H1 (cell line): ENCODE results near the gene HBQ1. TPM values are rescaled to one million over a fixed set of nuclear protein-coding genes. Genes with fewer than 3 reads are reported as not detected.

Source experiments
- CTCF ChIA-PET: fragments of 300-600 bp; sonication (Branson Sonifier 250); formaldehyde crosslinking; loops from one replicate; lab custom pipeline; 2021; ENCODE audit not compliant: partially characterized antibody; lab: Charles Lee
- POLR2A ChIA-PET: fragments of 300-600 bp; sonication (Branson Sonifier 250); formaldehyde crosslinking; loops from one replicate; lab custom pipeline; 2021; ENCODE audit warnings: inconsistent platforms; ENCODE audit not compliant: partially characterized antibody; lab: Charles Lee
- DNase-seq, 2 experiments: peaks; one replicate each; pipeline versions ENCODE4 v3.0.0 to v3.0.0-alpha.2; 2010 to 2022; ENCODE audit warnings: low spot score in 2 of 2, low read depth in 1 of 2, mixed read lengths in 1 of 2
- FAIRE-seq: peaks from 2 replicates; lab custom pipeline; 2011; peaks lifted over from hg19 to GRCh38; lab: Jason Lieb, UNC
- H2AFZ ChIP-seq: 2 replicates; pipeline ENCODE4 v1.8.1; 2012; ENCODE audit warnings: low read length, inconsistent platforms
- H2AK5ac ChIP-seq: 2 replicates; pipeline ENCODE4 v1.6.1; 2013; ENCODE audit warnings: low read depth, low read length
- H2BK120ac ChIP-seq: replicated peaks from 2 replicates; pipeline ENCODE3; 2013; ENCODE audit warnings: low read depth, low read length, inconsistent platforms
- H2BK12ac ChIP-seq: 2 replicates; pipeline ENCODE4 v1.6.1; 2013; ENCODE audit warnings: low read depth, low read length
- H2BK15ac ChIP-seq: 2 replicates; pipeline ENCODE4 v1.6.1; 2013; ENCODE audit warnings: low read length
- H2BK20ac ChIP-seq: 2 replicates; pipeline ENCODE4 v1.6.1; 2013; ENCODE audit warnings: low read length
- H2BK5ac ChIP-seq: 2 replicates; pipeline ENCODE4 v1.6.1; 2013; ENCODE audit warnings: low read depth, low read length
- H3K14ac ChIP-seq: 2 replicates; pipeline ENCODE4 v1.6.1; 2013; ENCODE audit warnings: inconsistent platforms; ENCODE audit not compliant: insufficient read length
- H3K18ac ChIP-seq: 2 replicates; pipeline ENCODE4 v1.6.1; 2013; ENCODE audit warnings: low read length; ENCODE audit errors: extremely low read depth
- H3K23ac ChIP-seq: 2 replicates; pipeline ENCODE4 v1.6.1; 2013; ENCODE audit warnings: inconsistent platforms; ENCODE audit not compliant: insufficient read length
- H3K23me2 ChIP-seq: 2 replicates; pipeline ENCODE4 v1.6.1; 2013; ENCODE audit warnings: low read depth, low read length
- H3K27ac ChIP-seq: 2 replicates; pipeline ENCODE4 v1.6.1; 2011; ENCODE audit warnings: low read depth, low read length, inconsistent platforms
- H3K27me3 ChIP-seq, 4 experiments: replicated peaks in 1 of 4; 1 replicate in 1 of 4; 2 replicates in 3 of 4; pipeline versions ENCODE4 v1.6.1 to v1.8.1; 2011 to 2013; ENCODE audit warnings: low read length in 3 of 4, mild to moderate bottlenecking in 3 of 4, inconsistent platforms in 2 of 4, mixed read lengths in 2 of 4, moderate library complexity in 1 of 4; ENCODE audit not compliant: control insufficient read depth in 3 of 4, insufficient read depth in 3 of 4; ENCODE audit errors: extremely low read depth in 1 of 4
- H3K36me3 ChIP-seq, 4 experiments: 2 replicates each; pipeline versions ENCODE4 v1.6.1 to v1.8.1; 2011 to 2013; ENCODE audit warnings: mild to moderate bottlenecking in 4 of 4, low read length in 3 of 4, moderate library complexity in 2 of 4, control low read depth in 1 of 4, inconsistent platforms in 1 of 4; ENCODE audit not compliant: insufficient read depth in 4 of 4, control insufficient read depth in 2 of 4
- H3K4ac ChIP-seq: replicated peaks from 2 replicates; pipeline ENCODE3; 2013; ENCODE audit warnings: low read length, low read depth, mixed read lengths, inconsistent platforms; ENCODE audit not compliant: insufficient read length
- H3K4me1 ChIP-seq, 4 experiments: replicated peaks in 1 of 4; 1 replicate in 1 of 4; 2 replicates in 3 of 4; pipeline versions ENCODE4 v1.6.1 to v1.8.1; 2011 to 2013; ENCODE audit warnings: low read length in 3 of 4, inconsistent platforms in 2 of 4, mixed read lengths in 1 of 4; ENCODE audit not compliant: insufficient read depth in 4 of 4, control insufficient read depth in 3 of 4
- H3K4me2 ChIP-seq, 2 experiments: 2 replicates each; pipeline versions ENCODE4 v1.6.1 to v1.8.1; 2011 to 2013; ENCODE audit warnings: low read depth in 2 of 2, low read length in 2 of 2, control low read depth in 1 of 2, inconsistent platforms in 1 of 2, mild to moderate bottlenecking in 1 of 2; ENCODE audit not compliant: insufficient read depth in 1 of 2
- H3K4me3 ChIP-seq, 4 experiments: fragments of 200-600, 300-600 bp in 1 of 4; sonication (generic), shearing (Covaris generic), sonication (Bioruptor Twin) in 1 of 4; 2 replicates each; pipeline versions ENCODE4 v1.5.1 to v1.8.1; 2011 to 2016; ENCODE audit warnings: low read length in 4 of 4, low read depth in 3 of 4, control low read depth in 2 of 4, inconsistent platforms in 2 of 4, mild to moderate bottlenecking in 2 of 4, mixed read lengths in 1 of 4, moderate library complexity in 1 of 4; ENCODE audit not compliant: insufficient read depth in 2 of 4; ENCODE audit errors: extremely low read depth in 1 of 4
- H3K56ac ChIP-seq: replicated peaks from 2 replicates; pipeline ENCODE3; 2013; ENCODE audit warnings: low read depth, mild to moderate bottlenecking, mixed read lengths, low read length, inconsistent platforms; ENCODE audit not compliant: insufficient read length
- H3K79me1 ChIP-seq: 2 replicates; pipeline ENCODE4 v1.6.1; 2013; ENCODE audit warnings: low read depth, low read length, control low read depth
- H3K79me2 ChIP-seq, 2 experiments: 2 replicates each; pipeline versions ENCODE4 v1.6.1 to v1.8.1; 2012 to 2013; ENCODE audit warnings: low read length in 2 of 2, mild to moderate bottlenecking in 2 of 2, inconsistent platforms in 1 of 2; ENCODE audit not compliant: insufficient read depth in 2 of 2, control insufficient read depth in 1 of 2
- H3K9ac ChIP-seq, 4 experiments: replicated peaks in 1 of 4; 1 replicate in 1 of 4; 2 replicates in 3 of 4; pipeline versions ENCODE4 v1.6.1 to v1.8.1; 2011 to 2013; ENCODE audit warnings: low read depth in 3 of 4, low read length in 3 of 4, control low read depth in 2 of 4, mild to moderate bottlenecking in 2 of 4, moderate library complexity in 2 of 4, inconsistent platforms in 1 of 4; ENCODE audit errors: extremely low read depth in 1 of 4
- H3K9me3 ChIP-seq, 2 experiments: 2 replicates each; pipeline versions ENCODE4 v1.6.1 to v1.8.1; 2012 to 2013; ENCODE audit warnings: mild to moderate bottlenecking in 2 of 2, moderate library complexity in 2 of 2, control low read depth in 1 of 2, inconsistent platforms in 1 of 2, low read depth in 1 of 2, low read length in 1 of 2, mixed read lengths in 1 of 2; ENCODE audit not compliant: insufficient read depth in 2 of 2
- H4K20me1 ChIP-seq, 2 experiments: replicated peaks in 1 of 2; 2 replicates each; pipeline versions ENCODE3 to v1.8.1; 2011 to 2013; ENCODE audit warnings: inconsistent platforms in 2 of 2, low read length in 2 of 2, mild to moderate bottlenecking in 1 of 2; ENCODE audit not compliant: insufficient read depth in 2 of 2, control insufficient read depth in 1 of 2
- H4K5ac ChIP-seq: 2 replicates; pipeline ENCODE4 v1.6.1; 2013; ENCODE audit warnings: low read length, low read depth, mixed read lengths, inconsistent platforms; ENCODE audit not compliant: insufficient read length
- H4K8ac ChIP-seq: 2 replicates; pipeline ENCODE4 v1.8.0; 2013; ENCODE audit warnings: mild to moderate bottlenecking, moderate library complexity, low read length, inconsistent platforms; ENCODE audit not compliant: insufficient read depth; ENCODE audit errors: extremely low read depth
- H4K91ac ChIP-seq: replicated peaks from 2 replicates; pipeline ENCODE3; 2013; ENCODE audit warnings: low read length, mixed read lengths, inconsistent platforms; ENCODE audit not compliant: insufficient read length
- BACH1 ChIP-seq: IDR thresholded peaks from 2 replicates; pipeline ENCODE4 v1.6.1; 2012; ENCODE audit warnings: low read length, improper control_type of control experiment
- CHD1 ChIP-seq: IDR thresholded peaks from 2 replicates; pipeline ENCODE4 v1.6.1; 2012; ENCODE audit warnings: low read depth, low read length, improper control_type of control experiment
- JUND ChIP-seq: IDR thresholded peaks from 2 replicates; pipeline ENCODE4 v1.6.1; 2011; ENCODE audit warnings: mild to moderate bottlenecking, improper control_type of control experiment, low read length
- POU5F1 ChIP-seq: IDR thresholded peaks from 2 replicates; pipeline ENCODE4 v1.6.1; 2011; ENCODE audit warnings: low read depth, mild to moderate bottlenecking, low read length, moderate library complexity
- SAP30 ChIP-seq: fragments of 300-600 bp; sonication (generic); IDR thresholded peaks from 2 replicates; pipeline ENCODE4 v1.7.1; 2012; ENCODE audit warnings: low read length, moderate library complexity, mild to moderate bottlenecking, inconsistent platforms; ENCODE audit not compliant: insufficient read depth, insufficient replicate concordance
- SRF ChIP-seq: IDR thresholded peaks from 2 replicates; pipeline ENCODE4 v1.6.1; 2011; ENCODE audit warnings: mild to moderate bottlenecking, low read depth, low read length, moderate library complexity
- SUZ12 ChIP-seq: fragments of 200-600 bp; sonication (generic); IDR thresholded peaks from 2 replicates; pipeline ENCODE4 v1.6.1; 2012; ENCODE audit warnings: mild to moderate bottlenecking, inconsistent platforms, low read length, moderate library complexity, mixed read lengths
- USF2 ChIP-seq: IDR thresholded peaks from 2 replicates; pipeline ENCODE4 v1.6.1; 2011; ENCODE audit warnings: low read length, improper control_type of control experiment
- WGBS, 2 experiments: shearing (Covaris generic) in 1 of 2; methylation state at CpG; one replicate each; pipeline versions ENCODE4 v1.1.6 to v1.1.7; 2013 to 2015; ENCODE audit warnings: low lambda C conversion rate in 2 of 2, mixed read lengths in 2 of 2, inconsistent platforms in 1 of 2, low coverage in 1 of 2, missing lambda C conversion rate in 1 of 2; ENCODE audit not compliant: insufficient replicate concordance in 2 of 2, insufficient coverage in 1 of 2, insufficient read length in 1 of 2; ENCODE audit errors: extremely low coverage in 1 of 2, missing lambda C conversion rate in 1 of 2; 5-methylcytosine and 5-hydroxymethylcytosine counted together
- polyA plus RNA-seq, 7 experiments: library from polyadenylated mRNA; depleted of rRNA in 3 of 7; stranded (reverse) in 5 of 7; unstranded in 2 of 7; fragments of >200 nt in 5 of 7; fragments of 200-250 nt in 2 of 7; gene quantifications; 1 replicate in 5 of 7; 2 replicates in 1 of 7; 4 replicates in 1 of 7; pipeline versions ENCODE4 v1.2.1 to v1.2.3, GENCODE V29; 2011 to 2013; ENCODE audit warnings: missing spikeins in 2 of 7, mixed read lengths in 2 of 7
- total RNA-seq: library from RNA; stranded (reverse); fragmentation: NEBNext Ultra II Directional; extraction: Animal tissue kit (Norgen Biotek cat#: 25700); gene quantifications from 2 replicates; pipeline ENCODE4 v1.2.1, GENCODE V29; 2021
- TF ChIP-seq, protein P1 (sequence below): IDR thresholded peaks from 2 replicates; pipeline ENCODE4 v1.6.1; 2012; ENCODE audit warnings: low read length, inconsistent platforms

Gene HBQ1
- total and polyA plus RNA-seq, 2 of the 8 experiments (the other 6 are each of a cell fraction or from before 2014, with no cell fraction given) = 2.9 to 17.1 TPM

DNA sequence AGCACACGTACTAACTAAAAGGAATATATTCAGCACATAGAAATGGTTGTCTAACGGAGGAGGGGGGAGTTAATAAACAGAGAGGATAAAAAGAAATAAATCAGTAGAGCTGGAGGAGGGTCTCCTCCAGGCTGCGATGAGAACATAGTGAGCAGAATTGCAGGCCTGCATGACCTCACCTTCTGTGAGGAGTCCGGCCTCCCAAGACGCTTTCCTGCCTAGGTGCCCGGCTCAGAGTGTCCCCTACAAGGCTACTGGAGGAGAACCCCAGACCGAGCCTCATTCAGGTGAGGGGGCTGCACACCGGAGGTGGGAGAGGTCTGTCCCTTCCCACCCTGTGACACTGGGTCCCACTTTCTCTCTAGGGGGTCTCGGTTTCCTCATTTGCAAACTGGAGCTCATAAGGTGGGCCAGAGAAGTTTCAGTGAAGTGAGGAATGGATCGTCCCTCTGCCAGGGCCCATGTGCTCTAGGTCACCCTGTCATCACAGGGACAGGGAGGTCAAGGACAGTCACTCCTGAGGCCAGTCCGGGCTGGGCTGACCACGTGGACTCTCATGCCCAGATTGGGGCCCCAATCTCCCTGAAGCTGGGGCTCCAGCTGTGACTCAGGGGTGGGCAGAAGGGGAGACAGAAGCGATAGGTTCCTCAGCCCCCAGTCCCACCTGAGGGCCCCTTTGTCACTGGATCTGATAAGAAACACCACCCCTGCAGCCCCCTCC lies 17.8 kb upstream of the HBQ1 start:
- H3K23me2 ChIP-seq = peaks cover 10% of the 10 kb centered on the region; the same call in 1 of the 2 replicates
- H4K8ac ChIP-seq = no peak overlapping the region
- no peaks in the 10 kb centered on the region for H3K79me2 ChIP-seq
- FAIRE-seq (no peak), DNase-seq (no peak)
- H3K18ac ChIP-seq = no peak overlapping the region
- no peak overlapping the region for H2BK120ac ChIP-seq
- no peak overlapping the region for H2AK5ac ChIP-seq
- H4K20me1 ChIP-seq = peaks cover 0 to 3% of the 10 kb centered on the region in 2 experiments
- 90% methylated on average over 13 of the region's 13 CpGs; no CpG with 5 or more reads in 1 of the 2 experiments for WGBS, 2 experiments
- no peak overlapping the region for H3K14ac ChIP-seq
- no peak overlapping the region for H3K56ac ChIP-seq
- no peak overlapping the region for H2AFZ ChIP-seq
- H3K36me3 ChIP-seq = peaks cover 0 to 9% (median 0%) of the 10 kb centered on the region in 4 experiments; a peak in 2 of 8 replicates
- H2BK20ac ChIP-seq = no peak overlapping the region
- peaks cover 25 to 34% (median 33%) of the 10 kb centered on the region in 4 experiments for H3K27me3 ChIP-seq
- no peak overlapping the region for H3K4ac ChIP-seq
- H3K23ac ChIP-seq = no peak overlapping the region
- peaks cover 0 to 18% (median 12%) of the 10 kb centered on the region in 4 experiments; a peak in 6 of 7 replicates for H3K4me1 ChIP-seq
- no peak overlapping the region for H4K5ac ChIP-seq
- no peaks in the 10 kb centered on the region for H3K79me1 ChIP-seq
- H3K9ac ChIP-seq = no peak overlapping the region
- H3K9me3 ChIP-seq = no peaks in the 10 kb centered on the region
- no peak overlapping the region for H4K91ac ChIP-seq
- H2BK5ac ChIP-seq = no peak overlapping the region
- H3K4me3 ChIP-seq = no peak overlapping the region
- H3K27ac ChIP-seq = no peak overlapping the region
- no peak overlapping the region for H3K4me2 ChIP-seq
- ChIA-PET POLR2A (interaction anchor here (0.9 to 1.2 kb wide), 3 partner anchors 18 to 55 kb away, joined by 3 to 5 read pairs (median 3); no protein-coding TSS in a partner anchor), CTCF (interaction anchor here (0.6 to 2.4 kb wide), 4 partner anchors 18 to 66 kb away, joined by 3 to 9 read pairs (median 4); partner anchors contain the start of gene HBQ1)
- H2BK12ac ChIP-seq = no peak overlapping the region
- H2BK15ac ChIP-seq = no peak overlapping the region
- TF ChIP-seq SRF = no peak
- no peak for TF ChIP-seq SAP30
- no peak for TF ChIP-seq JUND
- no peak for TF ChIP-seq USF2
- TF ChIP-seq BACH1 = no peak
- no peak for TF ChIP-seq CHD1
- TF ChIP-seq POU5F1 = no peak
- TF ChIP-seq, protein P1, sequence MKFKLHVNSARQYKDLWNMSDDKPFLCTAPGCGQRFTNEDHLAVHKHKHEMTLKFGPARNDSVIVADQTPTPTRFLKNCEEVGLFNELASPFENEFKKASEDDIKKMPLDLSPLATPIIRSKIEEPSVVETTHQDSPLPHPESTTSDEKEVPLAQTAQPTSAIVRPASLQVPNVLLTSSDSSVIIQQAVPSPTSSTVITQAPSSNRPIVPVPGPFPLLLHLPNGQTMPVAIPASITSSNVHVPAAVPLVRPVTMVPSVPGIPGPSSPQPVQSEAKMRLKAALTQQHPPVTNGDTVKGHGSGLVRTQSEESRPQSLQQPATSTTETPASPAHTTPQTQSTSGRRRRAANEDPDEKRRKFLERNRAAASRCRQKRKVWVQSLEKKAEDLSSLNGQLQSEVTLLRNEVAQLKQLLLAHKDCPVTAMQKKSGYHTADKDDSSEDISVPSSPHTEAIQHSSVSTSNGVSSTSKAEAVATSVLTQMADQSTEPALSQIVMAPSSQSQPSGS = no peak
- no peak for TF ChIP-seq SUZ12
